Stimulated activated CD8-positive, alpha-beta memory T cell treated with anti-CD3 and anti-CD28 coated beads, Interleukin-2, amount 100 ng/mL, for 1 hour (primary cell): ENCODE measurements around the gene SPOCK2.
"Not testable (repeated sequence)": the region's sequence is repeated elsewhere in the genome, so short reads cannot be mapped to it uniquely, and the experiment has no call there.

Source experiments
- DNase-seq, 2 donors: peaks; one replicate each; pipeline ENCODE4 v3.0.0-alpha.2; 2020; ENCODE audit warnings: low read depth in 2 of 2

SPOCK2 gene

DNA sequence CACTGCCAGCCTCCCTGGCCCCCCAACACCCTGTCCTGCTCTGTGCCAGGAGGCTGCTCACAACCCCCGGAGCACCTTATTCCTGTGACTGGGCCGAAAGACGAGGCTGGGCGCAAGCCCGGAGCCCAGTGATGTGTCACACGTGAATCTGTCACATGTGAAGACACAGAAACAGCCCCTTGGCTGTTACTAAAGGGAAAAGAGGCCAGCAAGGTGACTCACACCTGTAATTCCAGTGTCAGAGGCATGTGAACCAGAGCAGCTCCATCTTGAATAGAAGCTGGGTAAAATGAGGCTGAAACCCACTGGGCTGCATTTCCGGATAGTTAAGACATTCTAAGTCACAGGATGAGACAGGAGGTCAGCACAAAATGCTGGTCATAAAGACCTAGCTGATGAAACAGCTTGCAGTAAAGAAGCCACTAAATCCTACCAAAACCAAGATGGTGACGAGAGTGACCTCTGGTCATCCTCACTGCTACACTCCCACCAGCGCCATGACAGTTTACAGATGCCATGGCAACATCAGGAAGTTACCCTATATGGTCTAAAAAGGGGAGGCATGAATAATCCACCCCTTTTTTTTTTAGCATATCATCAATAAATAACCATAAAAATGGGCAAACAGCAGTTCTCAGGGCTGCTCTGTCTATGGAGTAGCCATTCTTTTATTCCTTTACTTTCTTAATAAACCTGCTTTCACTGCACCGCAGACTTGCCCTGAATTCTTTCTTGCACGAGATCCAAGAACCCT, 55.8 kb downstream of the SPOCK2 start:
- DNase-seq, result not testable (repeated sequence)

DNA sequence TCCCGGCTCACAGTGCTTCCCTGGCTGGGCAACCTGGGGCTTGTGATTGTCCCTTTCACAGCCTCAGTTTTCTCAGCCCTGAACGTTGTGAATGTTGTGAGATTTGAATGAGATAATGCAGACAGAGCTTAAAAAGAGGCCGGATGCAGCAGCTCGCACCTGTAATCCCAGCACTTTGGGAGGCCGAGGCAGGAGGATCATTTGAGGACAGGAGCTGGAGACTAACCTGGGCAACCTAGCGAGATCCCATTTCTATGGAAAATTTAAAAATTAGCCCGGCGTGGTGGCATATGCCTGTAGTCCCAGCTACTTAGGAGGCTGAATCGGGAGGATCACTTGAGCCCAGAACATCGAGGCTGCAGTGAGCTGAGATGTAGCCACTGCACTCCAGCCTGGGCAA, 56.6 kb downstream of the SPOCK2 start:
- no peak for DNase-seq

DNA sequence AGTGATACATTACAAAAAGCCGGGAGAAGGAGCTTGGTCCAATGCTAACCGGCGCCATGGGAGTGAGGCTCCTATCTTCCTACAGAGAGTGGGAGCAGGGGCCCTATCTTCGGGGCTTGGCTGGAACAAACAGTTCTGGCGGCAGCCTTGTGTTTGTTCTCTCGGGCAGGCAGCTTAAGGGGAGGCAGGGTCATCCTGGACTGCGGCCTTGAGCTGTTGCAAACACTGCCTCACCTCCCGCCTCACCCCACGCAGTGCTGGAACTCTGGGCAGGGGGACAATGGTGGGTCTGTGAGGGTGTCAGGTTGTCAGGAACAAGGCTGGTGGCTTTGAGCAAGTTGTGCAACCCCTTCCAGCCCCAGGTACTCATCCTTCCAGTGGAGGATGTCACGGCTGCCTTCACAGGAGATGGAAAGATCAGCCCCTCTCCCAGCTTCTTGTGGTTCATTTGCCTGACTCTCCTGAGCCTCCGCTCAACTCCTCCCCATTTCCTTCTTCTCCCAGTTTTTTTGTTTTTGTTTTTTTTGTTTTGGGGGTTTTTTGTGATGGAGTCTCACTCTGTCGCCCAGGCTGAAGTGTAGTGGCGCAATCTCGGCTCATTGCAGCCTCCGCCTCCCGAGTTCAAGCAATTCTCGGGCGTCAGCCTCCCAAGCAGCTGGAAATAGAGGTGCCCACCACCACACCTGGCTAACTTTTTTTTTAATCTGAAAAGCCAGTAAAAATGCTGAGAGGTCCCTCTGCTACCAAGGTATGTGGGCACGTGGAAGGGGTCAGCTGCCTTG, 57.4 kb downstream of the SPOCK2 start:
- no peak for DNase-seq

DNA sequence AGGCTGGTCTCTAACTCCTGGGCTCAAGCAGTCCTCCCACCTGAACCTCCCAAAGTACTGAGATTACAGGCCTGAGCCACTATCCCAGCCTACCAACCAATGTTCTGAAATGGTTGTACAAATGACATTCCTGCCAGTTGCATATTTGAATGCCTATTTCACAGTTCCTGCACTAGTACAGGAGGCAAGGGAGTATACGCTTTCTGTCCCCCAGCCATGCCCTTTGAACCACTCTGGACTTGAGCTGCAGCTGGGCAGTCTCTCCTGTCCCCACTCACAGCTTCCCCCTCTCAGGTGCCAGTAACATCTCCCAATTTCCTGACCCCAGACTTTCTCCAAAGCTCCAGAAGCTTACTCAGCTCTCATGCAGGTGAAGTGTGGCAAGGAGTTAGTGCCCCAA, 58.9 kb downstream of the SPOCK2 start:
- DNase-seq, result no peak

DNA sequence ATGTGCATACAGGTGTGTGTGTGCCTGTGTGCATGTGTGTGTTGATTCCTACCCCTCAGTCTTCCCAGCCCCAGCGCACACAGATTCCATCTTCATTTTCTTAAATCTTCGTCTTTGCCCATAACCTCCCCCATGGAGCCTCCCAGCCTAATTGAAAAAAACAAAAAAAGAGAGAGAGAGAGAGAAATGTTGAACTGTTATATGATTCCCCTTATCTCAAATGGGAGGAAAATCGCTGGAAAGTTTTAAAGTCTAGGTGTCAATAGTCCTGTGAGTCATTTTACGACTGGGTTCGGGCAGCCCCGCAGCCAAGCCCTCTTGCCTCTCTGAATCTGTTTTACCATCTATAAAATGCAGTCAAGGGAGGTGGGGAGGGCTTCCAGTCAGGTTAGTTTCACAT, 60.9 kb downstream of the SPOCK2 start:
- no peak for DNase-seq

DNA sequence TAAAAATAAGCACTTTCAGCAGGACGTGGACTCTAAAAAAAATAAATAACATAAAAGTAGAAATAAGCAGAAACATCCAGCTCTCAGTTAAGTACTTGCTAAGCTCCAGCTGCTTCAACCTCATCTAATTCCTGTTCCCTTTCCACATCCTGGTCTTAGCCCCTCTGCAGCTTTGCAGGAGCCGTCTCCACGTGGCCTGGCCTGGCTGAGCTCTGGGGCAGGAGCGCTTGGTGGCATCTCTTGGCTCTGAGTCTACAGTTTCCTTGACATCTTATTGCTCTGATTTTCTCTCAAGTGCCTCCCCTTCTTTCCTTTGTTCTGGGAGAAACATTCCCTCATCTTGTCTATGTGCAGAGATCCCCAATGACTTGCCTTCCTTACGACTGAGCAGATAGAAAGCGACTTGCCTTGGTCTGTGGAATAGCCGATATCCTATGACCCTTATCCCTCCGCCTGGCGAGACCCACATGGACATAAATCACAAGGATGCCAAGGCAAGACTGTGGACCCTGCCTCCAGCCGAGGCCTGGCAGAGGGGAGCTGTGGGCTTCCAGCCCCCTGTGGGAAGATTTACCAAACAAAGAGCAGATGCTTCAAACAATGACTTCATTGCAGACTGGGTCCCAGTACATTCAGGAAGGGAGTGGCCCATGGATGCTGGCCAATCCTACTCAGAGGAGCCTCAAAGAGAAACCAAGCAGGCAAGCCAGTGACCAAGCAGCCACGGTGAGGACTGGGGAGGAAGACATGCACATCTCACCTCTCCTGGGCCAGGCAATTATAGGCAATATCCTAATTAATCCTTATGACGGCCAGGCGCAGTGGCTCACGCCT, 61.9 kb downstream of the SPOCK2 start:
- DNase-seq, result no peak

DNA sequence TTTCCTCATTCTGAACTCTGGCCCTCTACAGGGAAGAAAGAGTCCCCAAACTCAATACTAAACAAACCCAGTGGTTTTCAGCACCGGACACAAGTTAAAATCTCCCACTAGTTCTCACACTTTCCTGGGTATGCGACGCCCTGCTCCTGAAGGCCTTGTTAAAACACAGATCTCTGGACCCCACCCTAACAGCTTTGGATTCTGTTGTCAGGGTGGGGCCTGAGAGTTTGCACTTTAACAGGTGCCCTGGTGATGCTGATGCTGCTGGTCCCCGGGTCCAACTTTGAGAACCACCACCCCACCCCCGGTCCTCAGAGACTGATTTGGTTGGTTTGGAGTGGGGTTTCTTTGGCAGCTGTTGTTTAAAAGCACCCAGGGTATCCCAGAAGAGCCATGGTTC, 62.5 kb downstream of the SPOCK2 start:
- no peak for DNase-seq

DNA sequence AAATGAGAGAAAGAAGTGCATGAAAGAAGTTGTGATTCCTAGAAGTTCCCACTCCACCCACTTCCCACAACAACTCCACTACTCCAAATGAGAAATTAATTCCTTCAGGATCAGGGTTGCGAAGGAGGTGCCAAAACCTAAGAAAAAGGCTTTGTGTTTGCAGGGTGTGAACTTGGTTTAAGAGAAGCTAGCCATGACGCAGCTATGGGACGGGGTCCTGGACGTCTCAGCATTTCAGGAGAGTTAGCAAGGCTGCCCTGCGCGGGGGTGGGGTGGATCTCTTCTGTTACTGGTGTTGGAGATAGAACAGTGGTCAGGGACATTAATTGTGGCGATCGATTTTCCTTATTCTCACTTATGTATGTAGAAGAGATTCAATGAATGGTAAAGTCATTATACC, 63.0 kb downstream of the SPOCK2 start:
- DNase-seq, result no peak

DNA sequence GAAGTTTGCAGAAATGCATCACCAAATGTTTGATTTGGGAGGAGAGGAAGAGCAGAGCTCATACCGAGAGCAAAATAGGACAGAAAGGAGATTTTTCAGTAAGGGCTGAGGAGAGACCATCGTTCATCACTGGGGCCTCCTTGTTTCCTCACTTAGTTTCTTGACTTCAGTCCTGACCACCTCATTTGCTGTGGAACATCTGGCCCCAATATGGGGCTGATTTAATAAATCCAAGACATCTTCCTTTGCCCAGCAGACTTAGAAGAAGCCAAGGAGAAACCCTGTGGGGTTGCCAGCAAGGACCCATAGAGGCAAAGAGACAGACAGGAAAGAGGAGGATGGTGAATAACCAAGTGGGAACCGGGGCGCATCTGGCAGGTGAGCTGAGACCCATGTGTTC, 63.8 kb downstream of the SPOCK2 start:
- no peak for DNase-seq

DNA sequence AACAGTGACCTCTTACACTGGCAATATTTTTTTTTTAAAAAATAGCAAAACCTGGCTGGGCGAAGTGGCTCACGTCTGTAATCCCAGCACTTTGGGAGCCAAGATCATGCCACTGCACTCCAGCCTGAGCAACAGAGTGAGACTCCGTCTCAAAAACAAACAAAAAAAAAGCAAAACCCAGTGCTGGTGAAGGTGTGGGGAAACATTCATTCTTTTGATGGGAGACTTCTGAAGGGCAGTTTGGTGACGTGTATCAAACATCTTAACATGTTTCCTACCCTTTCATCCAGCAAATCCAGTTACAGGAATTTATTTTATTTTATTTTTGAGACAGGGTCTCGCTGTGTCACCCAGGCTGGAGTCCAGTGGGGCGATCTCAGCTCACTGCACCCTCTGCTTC, 66.1 kb downstream of the SPOCK2 start:
- DNase-seq, result no peak

DNA sequence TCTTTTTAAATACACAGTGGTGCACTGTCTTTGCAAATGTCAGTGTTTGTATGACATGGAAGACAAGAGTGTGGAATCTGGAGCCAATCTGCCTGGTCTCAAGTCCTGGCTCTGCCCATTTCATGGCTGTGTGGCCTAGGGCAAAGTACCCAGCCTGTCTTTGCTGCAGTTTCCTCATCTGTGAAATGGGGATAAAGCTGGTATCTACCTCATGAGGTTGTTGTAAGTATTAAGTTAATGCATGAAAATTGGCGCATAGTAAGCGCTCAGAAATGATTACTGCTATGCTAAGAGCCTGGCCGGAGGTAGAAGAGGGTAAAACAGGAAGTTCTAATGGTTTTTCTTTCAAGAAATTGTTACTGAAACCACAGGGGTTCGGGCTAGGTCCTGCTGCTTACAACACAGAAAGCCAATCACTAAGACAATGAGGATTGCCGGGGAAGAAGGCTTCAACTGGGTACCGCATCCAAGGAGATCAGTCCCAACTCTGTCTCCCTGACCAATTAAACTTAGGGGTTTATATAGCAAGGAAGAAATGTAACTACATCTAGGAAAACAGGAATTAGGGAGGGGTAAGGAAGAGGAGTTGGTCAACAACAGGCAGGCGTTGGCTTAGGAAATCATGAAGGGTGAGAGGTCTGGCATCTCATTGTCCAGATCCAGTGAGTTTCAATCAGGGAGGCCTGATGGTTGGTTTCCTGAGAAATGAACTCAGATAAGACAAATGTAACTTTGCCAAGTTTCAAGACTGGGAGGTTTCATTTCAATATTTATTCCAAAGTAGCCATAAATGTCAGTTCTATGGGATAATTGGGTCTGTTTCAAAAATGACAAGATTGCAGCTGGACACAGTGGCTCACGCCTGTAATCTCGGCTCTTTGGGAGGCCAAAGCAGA, 67.2 kb downstream of the SPOCK2 start:
- DNase-seq, result no peak

DNA sequence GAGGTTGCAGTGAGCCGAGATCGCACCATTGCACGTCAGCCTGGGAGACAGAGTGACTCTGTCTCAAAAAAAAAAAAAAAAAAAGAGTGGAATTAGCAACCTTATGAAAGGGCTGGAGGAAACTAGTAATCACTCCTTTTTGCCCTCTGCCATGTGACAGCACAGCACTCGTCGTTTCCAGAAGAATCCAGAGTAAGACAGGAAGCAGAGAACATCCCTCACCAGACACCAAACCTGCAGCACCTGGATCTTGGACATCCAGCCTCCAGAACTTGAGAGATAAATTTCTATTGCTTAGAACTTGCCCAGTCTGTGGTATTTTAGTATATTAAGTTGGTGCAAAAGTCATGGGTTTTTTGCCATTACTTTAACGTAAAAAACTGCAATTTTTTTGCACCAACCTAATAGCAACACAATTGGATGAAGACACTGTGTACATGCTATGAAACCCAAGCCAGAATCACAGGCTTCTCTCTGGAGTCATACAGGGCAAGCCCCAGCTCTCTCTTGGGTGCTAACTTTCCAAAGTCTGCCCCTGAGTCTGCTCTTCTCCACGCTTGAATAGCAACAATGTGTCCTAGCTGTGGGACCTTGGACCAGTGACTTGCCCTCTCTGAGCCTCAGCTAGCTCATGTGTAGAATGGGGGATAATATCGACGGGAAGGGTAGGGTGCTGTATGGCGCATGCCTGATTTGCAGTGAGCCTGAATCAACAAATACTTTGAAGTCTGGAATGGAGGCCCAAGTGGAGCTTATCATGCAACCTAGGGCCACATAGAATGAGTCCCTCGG, 69.1 kb downstream of the SPOCK2 start:
- no peak for DNase-seq

DNA sequence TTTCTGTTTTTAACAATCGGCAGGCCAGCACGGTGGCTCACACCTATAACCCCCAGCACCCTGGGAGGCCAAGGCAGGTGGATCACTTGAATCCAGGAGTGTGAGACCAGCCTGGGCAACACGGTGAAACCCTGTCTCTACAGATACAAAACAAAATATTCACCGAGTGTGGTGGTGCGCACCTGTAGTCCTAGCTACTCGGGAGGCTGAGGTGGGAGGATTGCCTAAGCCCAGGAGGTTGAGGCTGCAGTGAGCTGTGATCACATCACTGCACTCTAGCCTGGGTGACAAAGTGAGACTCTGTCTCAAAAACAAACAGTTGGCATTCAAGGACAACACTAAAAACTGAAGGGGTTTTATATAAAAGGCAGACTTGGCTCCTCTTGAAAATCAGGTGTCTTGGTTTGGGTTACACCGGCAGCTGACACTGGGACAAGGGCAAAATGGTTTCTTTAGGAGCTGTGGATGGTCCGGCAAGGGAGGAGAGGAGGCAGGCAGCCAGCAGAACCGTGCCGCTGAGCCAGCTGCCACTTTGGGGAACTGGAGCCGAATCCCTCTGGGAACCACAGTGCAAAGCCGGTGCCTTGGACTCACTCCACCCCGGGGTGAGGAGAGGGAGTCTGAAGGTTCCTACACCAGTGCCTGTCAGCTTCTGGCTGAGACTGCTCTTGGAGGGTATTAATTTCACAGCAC, 71.6 kb downstream of the SPOCK2 start:
- no peak for DNase-seq

DNA sequence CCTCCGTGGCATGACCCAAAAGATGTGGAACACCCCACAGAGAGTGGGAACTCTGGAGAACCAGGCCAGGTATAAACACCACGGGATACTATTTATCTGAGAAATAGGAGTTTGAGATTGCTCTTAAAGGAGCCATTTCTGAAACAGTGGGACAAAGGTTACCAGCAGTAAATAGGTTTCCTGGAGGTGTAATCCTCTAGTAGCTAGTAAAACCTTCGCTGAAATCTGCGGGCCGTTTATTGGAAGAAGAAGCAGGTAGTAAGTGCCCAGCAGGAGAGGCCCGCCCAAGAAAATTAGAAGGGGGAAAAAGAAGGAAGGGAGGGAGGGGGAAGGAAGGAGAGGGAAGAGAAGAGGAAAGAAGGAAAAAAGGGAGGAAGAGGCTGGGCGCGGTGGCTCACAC, 72.5 kb downstream of the SPOCK2 start:
- DNase-seq, result no peak

DNA sequence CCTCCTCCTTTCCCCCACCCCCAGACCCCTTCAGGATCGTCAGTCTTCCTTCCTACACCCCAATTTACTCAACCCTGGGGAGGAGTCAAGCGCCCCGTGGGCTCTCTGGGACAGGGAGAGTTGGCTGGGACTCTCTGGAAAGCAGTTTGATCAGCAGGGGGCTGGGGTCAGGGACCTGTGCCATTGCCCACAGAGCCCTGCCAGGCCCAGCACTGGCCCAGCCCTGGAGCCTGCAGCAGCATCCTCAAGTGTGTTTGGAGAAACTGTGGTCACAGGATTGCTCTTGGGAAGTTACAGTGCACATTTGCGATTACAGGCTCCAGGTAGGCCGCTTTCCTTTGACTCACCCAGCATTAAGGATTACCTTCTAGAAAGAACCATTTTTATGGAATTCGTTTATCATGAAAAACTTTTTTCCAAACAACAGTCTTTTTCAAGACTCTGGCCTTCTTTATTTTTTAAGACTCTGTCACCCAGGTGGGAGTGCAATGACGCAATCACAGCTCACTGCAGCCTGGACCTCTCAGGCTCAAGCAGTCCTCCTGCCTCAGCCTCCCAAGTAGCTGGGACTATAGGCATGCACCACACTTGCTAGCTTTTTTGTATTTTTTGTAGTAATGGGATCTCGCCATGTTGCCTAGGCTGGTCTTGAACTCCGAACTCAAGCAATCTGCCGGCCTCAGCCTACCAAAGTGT, 73.4 kb downstream of the SPOCK2 start:
- DNase-seq, result no peak

DNA sequence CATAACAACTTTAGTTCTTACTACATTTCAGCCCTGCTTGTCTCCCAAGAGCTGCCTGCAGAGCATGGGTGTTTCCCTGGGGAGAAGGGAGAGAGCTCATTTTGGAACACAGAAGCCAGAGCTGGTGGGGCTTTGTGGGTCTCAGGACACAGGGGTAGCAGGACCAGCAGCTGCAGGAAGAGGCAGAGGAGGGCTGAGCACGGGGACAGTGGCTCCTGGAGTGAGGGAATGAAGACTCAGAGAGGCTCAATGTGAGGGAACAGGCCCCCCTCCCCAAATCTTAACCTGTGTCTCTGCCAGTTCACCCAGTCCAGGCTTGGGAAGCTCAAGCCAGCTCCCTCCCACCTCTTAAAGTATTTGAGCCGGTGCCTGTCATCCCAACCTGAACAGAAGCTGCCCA, 74.2 kb downstream of the SPOCK2 start:
- no peak for DNase-seq

DNA sequence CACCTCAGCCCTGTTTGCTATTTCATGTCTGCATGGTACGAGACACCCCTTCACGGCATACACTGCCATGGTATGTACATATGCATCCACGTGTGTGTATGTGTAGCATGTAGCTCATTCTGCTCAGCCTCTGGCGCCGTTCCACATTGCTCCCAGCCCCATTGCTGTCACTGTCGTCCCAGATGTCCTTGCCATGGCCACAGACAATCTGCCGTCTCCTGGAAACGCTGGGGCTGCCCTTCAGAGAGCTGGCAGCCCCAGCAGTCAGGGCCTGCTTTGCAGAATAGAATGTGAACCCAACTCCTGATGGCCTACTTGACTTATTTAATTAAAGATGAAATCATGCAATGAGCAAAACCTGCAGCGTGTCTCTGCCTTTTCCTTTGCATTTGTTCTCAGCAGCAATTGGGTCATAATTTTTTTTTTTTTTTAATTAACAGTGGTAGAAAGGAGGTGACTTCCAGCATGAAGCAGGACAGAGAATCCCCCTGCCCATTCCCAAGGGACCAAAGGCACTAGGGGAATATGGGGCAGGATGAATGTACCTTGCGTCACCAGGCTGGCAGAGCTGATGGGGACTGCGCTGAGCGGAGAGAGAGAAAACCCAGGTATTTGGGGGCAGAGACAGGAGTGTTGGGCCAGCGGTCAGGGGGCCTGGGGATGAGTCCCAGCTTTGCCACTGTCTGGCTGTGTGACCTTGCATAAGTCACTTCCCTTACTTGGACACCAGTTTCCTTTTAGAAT, 75.0 kb downstream of the SPOCK2 start:
- DNase-seq, result no peak

DNA sequence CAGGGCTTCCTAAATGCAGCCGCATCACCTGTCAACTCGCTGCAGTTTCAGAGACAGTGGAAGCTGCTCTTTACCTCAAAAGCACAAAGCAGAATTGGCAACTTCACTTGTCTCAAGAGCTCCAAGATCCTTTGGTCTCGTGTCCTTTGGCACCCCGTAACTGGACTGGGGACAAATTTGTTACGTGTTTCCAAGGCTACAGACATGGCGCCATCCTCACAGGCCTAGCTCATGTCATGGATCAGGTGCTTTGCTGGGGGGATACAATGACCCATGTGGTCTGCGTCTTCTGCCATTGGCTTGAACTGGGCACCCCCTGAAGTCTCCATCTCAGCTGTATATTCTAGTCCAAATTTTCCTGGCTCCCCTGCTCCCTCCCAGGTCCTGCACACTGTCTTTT, 75.6 kb downstream of the SPOCK2 start:
- DNase-seq, result no peak
